Prostate gland (tissue), 2 donors: Measurements from ENCODE around the gene PRDM1.

Experiments
- POLR2A ChIP-seq: fragments of 450-650 bp; IDR thresholded peaks from one replicate; pipeline ENCODE4 v1.6.1; 2016; ENCODE audit warnings: antibody characterized with exemption, mild to moderate bottlenecking
- TF ChIP-seq, protein P1 (sequence below), 4 experiments: fragments of 200-600 bp in 2 of 4; fragments of 450-650 bp in 2 of 4; sonication (generic) in 2 of 4; IDR thresholded peaks; 1 replicate in 3 of 4; 2 replicates in 1 of 4; pipeline ENCODE4 v1.5.1; 2016 to 2019; ENCODE audit warnings: antibody characterized with exemption in 4 of 4, mild to moderate bottlenecking in 2 of 4, moderate library complexity in 2 of 4

- TF ChIP-seq, protein P1, sequence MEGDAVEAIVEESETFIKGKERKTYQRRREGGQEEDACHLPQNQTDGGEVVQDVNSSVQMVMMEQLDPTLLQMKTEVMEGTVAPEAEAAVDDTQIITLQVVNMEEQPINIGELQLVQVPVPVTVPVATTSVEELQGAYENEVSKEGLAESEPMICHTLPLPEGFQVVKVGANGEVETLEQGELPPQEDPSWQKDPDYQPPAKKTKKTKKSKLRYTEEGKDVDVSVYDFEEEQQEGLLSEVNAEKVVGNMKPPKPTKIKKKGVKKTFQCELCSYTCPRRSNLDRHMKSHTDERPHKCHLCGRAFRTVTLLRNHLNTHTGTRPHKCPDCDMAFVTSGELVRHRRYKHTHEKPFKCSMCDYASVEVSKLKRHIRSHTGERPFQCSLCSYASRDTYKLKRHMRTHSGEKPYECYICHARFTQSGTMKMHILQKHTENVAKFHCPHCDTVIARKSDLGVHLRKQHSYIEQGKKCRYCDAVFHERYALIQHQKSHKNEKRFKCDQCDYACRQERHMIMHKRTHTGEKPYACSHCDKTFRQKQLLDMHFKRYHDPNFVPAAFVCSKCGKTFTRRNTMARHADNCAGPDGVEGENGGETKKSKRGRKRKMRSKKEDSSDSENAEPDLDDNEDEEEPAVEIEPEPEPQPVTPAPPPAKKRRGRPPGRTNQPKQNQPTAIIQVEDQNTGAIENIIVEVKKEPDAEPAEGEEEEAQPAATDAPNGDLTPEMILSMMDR (IDR thresholded peaks at IDR 0.05) = no peak
- TF ChIP-seq POLR2A = no peak
Observed at GRCh38 chr6:106125925-106126435, 39.8 kb downstream of the PRDM1 start.
